ENCODE measurements around the gene MBLAC2. TPM values are rescaled to one million over a fixed set of nuclear protein-coding genes. Genes with fewer than 3 reads are reported as not detected.
A peak's percentile ranks its signal among the peaks of the same experiment; 100 is the strongest.

The MBLAC2 gene
- total RNA-seq, 1 donor from 2014 or later: 1.3 TPM

DNA sequence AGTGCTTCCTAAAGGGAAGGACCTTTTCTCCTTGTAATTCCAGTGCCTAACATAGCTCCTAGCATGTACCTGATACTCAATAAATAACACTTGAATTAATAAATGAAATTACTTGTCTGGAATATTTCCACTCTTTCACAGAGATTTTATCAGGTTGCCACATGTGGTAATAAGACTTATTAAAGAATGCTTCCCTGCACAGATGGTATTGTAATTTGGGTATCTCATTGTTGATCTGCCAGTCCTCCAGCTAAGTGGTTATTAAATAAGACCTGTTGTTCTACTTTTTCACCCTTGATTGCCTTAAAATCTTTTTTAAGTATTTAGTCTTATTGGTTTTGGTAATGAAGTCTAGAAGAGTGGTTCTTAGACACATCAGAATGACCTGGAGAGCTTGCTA, 36.9 kb downstream of the MBLAC2 start:
- no peak overlapping the region for H3K4me3 ChIP-seq (ENCODE audit: low read depth, low read length)
- no peak for DNase-seq (ENCODE audit: low read depth)
- TF ChIP-seq, protein P1, sequence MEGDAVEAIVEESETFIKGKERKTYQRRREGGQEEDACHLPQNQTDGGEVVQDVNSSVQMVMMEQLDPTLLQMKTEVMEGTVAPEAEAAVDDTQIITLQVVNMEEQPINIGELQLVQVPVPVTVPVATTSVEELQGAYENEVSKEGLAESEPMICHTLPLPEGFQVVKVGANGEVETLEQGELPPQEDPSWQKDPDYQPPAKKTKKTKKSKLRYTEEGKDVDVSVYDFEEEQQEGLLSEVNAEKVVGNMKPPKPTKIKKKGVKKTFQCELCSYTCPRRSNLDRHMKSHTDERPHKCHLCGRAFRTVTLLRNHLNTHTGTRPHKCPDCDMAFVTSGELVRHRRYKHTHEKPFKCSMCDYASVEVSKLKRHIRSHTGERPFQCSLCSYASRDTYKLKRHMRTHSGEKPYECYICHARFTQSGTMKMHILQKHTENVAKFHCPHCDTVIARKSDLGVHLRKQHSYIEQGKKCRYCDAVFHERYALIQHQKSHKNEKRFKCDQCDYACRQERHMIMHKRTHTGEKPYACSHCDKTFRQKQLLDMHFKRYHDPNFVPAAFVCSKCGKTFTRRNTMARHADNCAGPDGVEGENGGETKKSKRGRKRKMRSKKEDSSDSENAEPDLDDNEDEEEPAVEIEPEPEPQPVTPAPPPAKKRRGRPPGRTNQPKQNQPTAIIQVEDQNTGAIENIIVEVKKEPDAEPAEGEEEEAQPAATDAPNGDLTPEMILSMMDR (conservative IDR thresholded peaks at IDR 0.05; ENCODE audit: low read depth, low read length): no peak

DNA sequence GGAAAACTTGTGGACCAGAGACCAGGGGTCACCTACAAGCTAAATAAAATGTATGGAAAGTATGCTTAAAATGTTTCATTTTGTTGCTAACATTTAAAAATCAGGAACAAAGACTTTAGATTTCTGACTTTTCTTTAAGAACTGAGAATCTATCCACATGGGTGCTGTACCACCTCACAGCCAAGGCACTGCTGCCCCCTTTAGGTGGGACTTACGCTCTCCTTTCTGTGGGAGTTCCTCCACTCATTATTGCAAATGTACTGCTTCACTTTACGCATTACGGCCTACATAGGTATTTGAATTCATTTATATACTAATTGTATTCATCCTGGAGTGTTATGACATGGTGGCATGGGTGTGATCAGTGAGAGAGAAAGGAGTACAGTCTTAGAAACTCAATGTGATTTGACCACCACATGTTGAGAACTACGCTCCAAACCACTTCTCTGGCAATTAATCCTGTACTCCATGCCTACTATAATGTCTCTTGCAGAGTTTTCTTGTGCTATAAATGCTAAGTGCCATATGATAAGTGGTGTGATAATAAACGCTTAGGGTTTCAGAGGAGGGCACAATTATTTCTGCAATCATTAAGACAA, 40.4 kb downstream of the MBLAC2 start:
- DNase-seq (ENCODE audit: low read depth): no peak
- TF ChIP-seq, protein P1 (conservative IDR thresholded peaks at IDR 0.05; ENCODE audit: low read depth, low read length): peak; percentile 85
- H3K4me3 ChIP-seq (ENCODE audit: low read depth, low read length): no peak overlapping the region

DNA sequence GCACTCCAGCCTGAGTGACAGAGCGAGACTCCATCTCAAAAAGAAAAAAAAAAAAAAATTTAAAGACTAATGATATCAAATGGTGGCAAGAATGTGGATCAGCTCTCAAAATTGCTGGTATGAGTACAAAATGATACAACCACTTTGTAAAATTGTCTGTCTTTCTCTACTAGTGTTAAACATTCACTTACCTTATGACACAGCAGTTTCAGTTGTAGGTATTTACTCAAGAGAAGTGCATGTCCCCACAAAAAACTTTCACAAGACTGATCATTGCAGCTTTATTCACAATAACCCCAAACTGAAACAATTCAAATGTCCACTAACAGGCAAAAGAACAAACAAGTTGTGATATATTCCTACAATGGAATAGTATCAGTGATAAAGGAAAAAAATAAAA, 50.3 kb downstream of the MBLAC2 start:
- TF ChIP-seq, protein P1 (conservative IDR thresholded peaks at IDR 0.05; ENCODE audit: low read depth, low read length): no peak
- no peak for DNase-seq (ENCODE audit: low read depth)
- H3K4me3 ChIP-seq (ENCODE audit: low read depth, low read length): no peak overlapping the region

DNA sequence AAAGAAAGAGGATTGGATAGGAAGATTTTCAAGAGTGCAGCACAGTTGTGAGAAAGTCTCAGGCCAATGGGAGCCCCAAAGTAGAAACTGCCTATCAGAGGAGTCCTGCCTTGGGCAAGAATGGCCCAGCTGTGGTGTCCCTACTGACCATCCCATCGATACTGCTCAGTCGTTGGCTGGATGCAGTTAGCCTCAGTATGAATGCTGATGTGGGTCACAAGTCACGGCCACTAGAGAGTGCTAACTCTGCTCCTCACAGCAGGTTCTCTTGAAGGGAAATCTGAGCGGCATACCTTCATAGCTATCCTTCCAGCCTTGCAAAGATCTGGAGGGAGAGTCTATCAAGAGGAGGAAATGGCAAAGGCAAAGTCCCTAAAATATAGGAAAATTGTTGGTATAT, 53.4 kb downstream of the MBLAC2 start:
- DNase-seq (ENCODE audit: low read depth): no peak
- TF ChIP-seq, protein P1 (conservative IDR thresholded peaks at IDR 0.05; ENCODE audit: low read depth, low read length): peak; percentile 50
- H3K4me3 ChIP-seq (ENCODE audit: low read depth, low read length): no peak overlapping the region

DNA sequence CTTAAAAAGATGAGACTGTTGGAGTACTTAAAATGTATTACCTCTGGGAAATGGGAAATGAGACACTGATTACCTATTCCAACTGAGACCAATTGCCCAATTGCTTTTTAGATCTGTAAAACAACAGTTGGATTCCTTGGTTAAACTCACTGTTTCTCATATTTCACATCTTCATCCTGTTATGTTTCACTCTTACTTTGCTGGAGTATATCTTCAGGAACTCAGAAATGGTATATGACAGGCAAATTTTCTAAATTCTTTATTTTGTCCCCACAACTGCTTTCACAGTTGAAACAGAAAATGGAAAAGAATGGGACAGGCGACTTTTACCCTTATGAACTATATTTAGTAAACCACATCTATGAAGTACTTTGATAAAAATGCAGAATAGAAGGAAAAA, 56.4 kb downstream of the MBLAC2 start:
- TF ChIP-seq, protein P1 (conservative IDR thresholded peaks at IDR 0.05; ENCODE audit: low read depth, low read length): no peak
- no peak for DNase-seq (ENCODE audit: low read depth)
- no peak overlapping the region for H3K4me3 ChIP-seq (ENCODE audit: low read depth, low read length)

DNA sequence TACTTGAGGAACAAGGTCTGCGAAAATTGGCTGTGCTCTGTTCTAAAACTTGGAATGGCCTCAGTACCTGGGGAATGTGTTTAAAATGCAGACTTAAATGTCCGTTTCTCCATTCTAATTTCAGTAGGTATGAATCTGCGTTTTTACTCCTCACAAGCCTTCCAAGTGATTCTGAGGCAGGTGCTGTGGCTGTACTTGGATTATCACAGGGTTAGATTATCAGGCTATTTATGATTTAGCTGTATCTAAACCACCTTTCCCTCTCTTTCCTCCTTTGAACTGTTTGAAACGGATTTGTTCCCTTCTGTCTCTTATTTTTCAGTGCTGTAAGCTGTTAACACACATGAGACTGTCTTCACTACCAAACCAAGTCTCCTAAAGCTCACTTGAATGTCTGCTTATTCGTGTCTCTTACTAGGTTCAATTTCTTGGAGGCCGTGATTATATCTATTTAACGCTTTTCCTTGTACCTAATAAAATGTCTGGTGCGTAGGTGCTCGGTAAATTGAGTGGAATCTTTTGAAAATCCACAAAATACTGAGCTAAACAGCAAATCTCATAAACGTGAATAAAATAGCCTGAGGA, 64.3 kb downstream of the MBLAC2 start:
- no peak for DNase-seq (ENCODE audit: low read depth)
- TF ChIP-seq, protein P1 (conservative IDR thresholded peaks at IDR 0.05; ENCODE audit: low read depth, low read length): no peak
- peak overlapping the region; percentile 73 for H3K4me3 ChIP-seq (ENCODE audit: low read depth, low read length)

All from epithelial cell of proximal tubule (primary cell).